ENCODE results near the gene ITGAL. TPM values are rescaled to one million over a fixed set of nuclear protein-coding genes. Genes with fewer than 3 reads are reported as not detected.

Gene ITGAL
- total and polyA plus RNA-seq, 2 of the 8 experiments (the other 6 are each of a cell fraction or from before 2014, with no cell fraction given) = not detected

DNA sequence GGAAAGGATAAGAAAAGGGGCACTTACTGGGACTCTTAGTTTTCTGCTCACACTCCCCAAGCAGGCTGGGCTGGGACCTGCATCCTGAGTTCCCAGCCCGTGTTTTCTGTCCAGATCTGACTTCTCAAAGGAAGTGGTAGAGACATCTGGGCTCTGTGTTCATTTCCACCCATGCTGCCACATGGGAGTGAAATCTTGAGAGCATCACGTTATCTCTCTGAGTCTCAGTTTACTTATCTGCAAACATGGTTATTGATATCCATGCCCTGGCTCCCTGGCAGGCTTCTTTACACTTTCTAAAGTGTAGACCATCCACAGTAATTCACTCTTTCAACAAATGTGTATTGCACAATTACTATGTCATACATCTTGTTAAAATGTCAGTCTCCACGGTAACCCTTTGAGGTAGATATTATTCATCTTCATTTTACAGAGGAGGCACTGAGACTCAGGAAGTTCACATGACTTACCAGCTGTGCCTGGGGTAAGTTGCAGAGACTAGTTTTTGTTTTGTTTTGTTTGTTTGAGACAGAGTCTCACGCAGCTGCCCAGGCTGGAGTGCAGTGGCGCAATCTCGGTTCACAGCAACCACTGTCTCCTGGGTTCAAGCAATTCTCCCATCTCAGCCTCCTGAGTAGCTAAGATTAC lies 95.6 kb downstream of the ITGAL start:
- peaks cover 12% of the 10 kb centered on the region; the same call in 1 of the 2 replicates for H3K23me2 ChIP-seq (ENCODE audit: low read depth, low read length)
- CTCF ChIA-PET (ENCODE audit: partially characterized antibody) = interaction anchor here (0.6 to 5.7 kb wide), 5 partner anchors 17 to 532 kb away, joined by 3 to 28 read pairs (median 6); partner anchors contain the start of genes DCTPP1, ZNF747 and ZNF785
- TF ChIP-seq CBX8 (IDR thresholded peaks at IDR 0.05; ENCODE audit: borderline replicate concordance, low read depth, low read length) = no peak
- TF ChIP-seq TAF7 (optimal IDR thresholded peaks at IDR 0.05; ENCODE audit: borderline replicate concordance, low read depth, low read length) = no peak
- no peak for TF ChIP-seq HDAC6 (IDR thresholded peaks at IDR 0.05; ENCODE audit: low read depth, low read length)
- no peak for TF ChIP-seq POLR2A (IDR thresholded peaks at IDR 0.05; ENCODE audit: control extremely low read depth in 1 of 2, low read depth in 2 of 2, low read length in 2 of 2)
- TF ChIP-seq GTF2F1 (IDR thresholded peaks at IDR 0.05; ENCODE audit: borderline replicate concordance, low read depth, low read length) = no peak
- no peak for TF ChIP-seq POU5F1 (IDR thresholded peaks at IDR 0.05; ENCODE audit: low read depth, low read length)
- no peak for TF ChIP-seq PHF8 (conservative IDR thresholded peaks at IDR 0.05; ENCODE audit: low read depth, low read length)
- no peak for TF ChIP-seq RNF2 (IDR thresholded peaks at IDR 0.05; ENCODE audit: borderline replicate concordance, low read depth, low read length, missing control alignments, poor library complexity, severe bottlenecking)
- no peak for TF ChIP-seq SRF (IDR thresholded peaks at IDR 0.05; ENCODE audit: low read depth, low read length)
- no peak for TF ChIP-seq ATF3 (IDR thresholded peaks at IDR 0.05; ENCODE audit: insufficient read depth, low read depth, low read length)
- TF ChIP-seq CHD2 (IDR thresholded peaks at IDR 0.05; ENCODE audit: low read length) = no peak
- no peak for TF ChIP-seq TAF1 (IDR thresholded peaks at IDR 0.05; ENCODE audit: low read depth, low read length)
- no peak for TF ChIP-seq ASH2L (IDR thresholded peaks at IDR 0.05; ENCODE audit: low read length)

More for the DNA sequence above, 95.6 kb downstream of the ITGAL start:
- Histone ChIP-seq H3K18ac (ENCODE audit: extremely low read depth, low read length) (no peak overlapping the region), H3K27me3 (replicated peaks in 1 of 4; ENCODE audit: control insufficient read depth in 3 of 4, extremely low read depth in 1 of 4, insufficient read depth in 3 of 4, low read length in 3 of 4) (no peaks in the 10 kb centered on the region; a peak in 1 of 7 replicates), H4K5ac (ENCODE audit: insufficient read length, low read depth, low read length) (no peak overlapping the region), H2BK120ac (replicated peaks; ENCODE audit: low read depth, low read length) (no peak overlapping the region), H2BK15ac (ENCODE audit: low read length) (no peak overlapping the region), H3K9me3 (ENCODE audit: insufficient read depth in 2 of 2, low read depth in 1 of 2, low read length in 1 of 2) (no peaks in the 10 kb centered on the region), H3K79me1 (ENCODE audit: low read depth, low read length) (no peaks in the 10 kb centered on the region), H3K79me2 (ENCODE audit: control insufficient read depth in 1 of 2, insufficient read depth in 2 of 2, low read length in 2 of 2) (no peaks in the 10 kb centered on the region), H4K91ac (replicated peaks; ENCODE audit: insufficient read length, low read length) (no peak overlapping the region), H4K20me1 (replicated peaks in 1 of 2; ENCODE audit: control insufficient read depth in 1 of 2, insufficient read depth in 2 of 2, low read length in 2 of 2) (no peaks in the 10 kb centered on the region), H3K14ac (ENCODE audit: insufficient read length) (no peak overlapping the region), H2BK12ac (ENCODE audit: low read depth, low read length) (no peak overlapping the region), H3K4me1 (replicated peaks in 1 of 4; ENCODE audit: control insufficient read depth in 3 of 4, insufficient read depth in 4 of 4, low read length in 3 of 4) (peaks cover 0 to 9% (median 2%) of the 10 kb centered on the region in 4 experiments; a peak in 5 of 7 replicates), H3K4me3 (ENCODE audit: extremely low read depth in 1 of 4, insufficient read depth in 2 of 4, low read depth in 3 of 4, low read length in 4 of 4) (no peak overlapping the region), H3K9ac (replicated peaks in 1 of 4; ENCODE audit: extremely low read depth in 1 of 4, low read depth in 3 of 4, low read length in 3 of 4) (no peak overlapping the region), H2BK5ac (ENCODE audit: low read depth, low read length) (no peak overlapping the region), H3K27ac (ENCODE audit: low read depth, low read length) (no peak overlapping the region), H3K4me2 (ENCODE audit: insufficient read depth in 1 of 2, low read depth in 2 of 2, low read length in 2 of 2) (no peak overlapping the region), H3K23ac (ENCODE audit: insufficient read length) (no peak overlapping the region), H4K8ac (ENCODE audit: extremely low read depth, insufficient read depth, low read length) (no peak overlapping the region), H2AK5ac (ENCODE audit: low read depth, low read length) (no peak overlapping the region), H3K4ac (replicated peaks; ENCODE audit: insufficient read length, low read depth, low read length) (no peak overlapping the region), H2AFZ (ENCODE audit: low read length) (no peak overlapping the region), H3K56ac (replicated peaks; ENCODE audit: insufficient read length, low read depth, low read length) (no peak overlapping the region), H3K36me3 (ENCODE audit: control insufficient read depth in 2 of 4, insufficient read depth in 4 of 4, low read length in 3 of 4) (no peaks in the 10 kb centered on the region), H2BK20ac (ENCODE audit: low read length) (no peak overlapping the region)
- DNase-seq (ENCODE audit: low read depth in 1 of 2, low spot score in 2 of 2) = no peak
- no peak for FAIRE-seq
- WGBS, 2 experiments (ENCODE audit: extremely low coverage in 1 of 2, insufficient coverage in 1 of 2, insufficient read length in 1 of 2, insufficient replicate concordance in 2 of 2, low coverage in 1 of 2, low lambda C conversion rate in 2 of 2, missing lambda C conversion rate in 1 of 2) = 93% methylated on average over 6 of the region's 6 CpGs; no CpG with 5 or more reads in 1 of the 2 experiments
- POLR2A ChIA-PET (ENCODE audit: partially characterized antibody) = interaction anchor here (0.9 to 5.0 kb wide), 6 partner anchors 10 to 42 kb away, joined by 3 to 26 read pairs (median 4); partner anchors contain the start of genes ZNF689, ZNF747, ZNF764 and ZNF785
